IPS-NIHi11 (cell line): ENCODE data around the gene TEX38.
"Not testable (repeated sequence)": the region's sequence is repeated elsewhere in the genome, so short reads cannot be mapped to it uniquely, and the experiment has no call there.

Experiments used
- DNase-seq: peaks from one replicate; pipeline ENCODE4 v3.0.0; 2012; ENCODE audit warnings: mixed read lengths, low spot score

Gene TEX38

GRCh38 chr1:46671554-46671953 is at the start of gene TEX38:
Gene TEX38 (plus strand): TSS chr1:46671854. CDS start chr1:46671935, 81 bp downstream.
- DNase-seq: no peak

- DNase-seq: no peak
These were observed 49.7 kb upstream of the TEX38 start for GRCh38 chr1:46621930-46622329.

- DNase-seq: peak; percentile 47
These were observed 49.3 kb upstream of the TEX38 start for GRCh38 chr1:46622344-46622743.

- peak; percentile 22 for DNase-seq
These were observed 47.7 kb upstream of the TEX38 start for GRCh38 chr1:46623743-46624644.

- no peak for DNase-seq
These were observed 40.9 kb upstream of the TEX38 start for GRCh38 chr1:46630719-46631118.

- no peak for DNase-seq
These were observed 36.4 kb upstream of the TEX38 start for GRCh38 chr1:46635205-46635604.

GRCh38 chr1:46637444-46638083 is 34.1 kb upstream of the TEX38 start:
- DNase-seq: no peak

GRCh38 chr1:46638921-46639320 is 32.7 kb upstream of the TEX38 start:
- no peak for DNase-seq

GRCh38 chr1:46639547-46639946 is 32.1 kb upstream of the TEX38 start:
- DNase-seq: no peak

GRCh38 chr1:46642115-46642680 is 29.5 kb upstream of the TEX38 start:
- no peak for DNase-seq

- peak; percentile 30 for DNase-seq
These were observed 28.3 kb upstream of the TEX38 start for GRCh38 chr1:46643368-46643775.

GRCh38 chr1:46645815-46646214 is 25.8 kb upstream of the TEX38 start:
- no peak for DNase-seq

- no peak for DNase-seq
These were observed 25.3 kb upstream of the TEX38 start for GRCh38 chr1:46646331-46646730.

GRCh38 chr1:46646844-46647243 is 24.8 kb upstream of the TEX38 start:
- DNase-seq: no peak

- no peak for DNase-seq
These were observed 24.0 kb upstream of the TEX38 start for GRCh38 chr1:46647611-46648010.

- no peak for DNase-seq
These were observed 21.9 kb upstream of the TEX38 start for GRCh38 chr1:46649764-46650163.

- DNase-seq: no peak
These were observed 21.2 kb upstream of the TEX38 start for GRCh38 chr1:46650491-46650890.

- DNase-seq: not testable (repeated sequence)
These were observed 20.5 kb upstream of the TEX38 start for GRCh38 chr1:46651152-46651551.

GRCh38 chr1:46652321-46653100 is 19.1 kb upstream of the TEX38 start:
- no peak for DNase-seq

- DNase-seq: no peak
These were observed 18.2 kb upstream of the TEX38 start for GRCh38 chr1:46653405-46653958.

GRCh38 chr1:46654012-46654411 is 17.6 kb upstream of the TEX38 start:
- no peak for DNase-seq

- not testable (repeated sequence) for DNase-seq
These were observed 17.0 kb upstream of the TEX38 start for GRCh38 chr1:46654698-46655097.
